ENCODE data around the gene MON1A. TPM values are rescaled to one million over a fixed set of nuclear protein-coding genes. Genes with fewer than 3 reads are reported as not detected.

The MON1A gene
- total and polyA plus RNA-seq, 2 experiments from 2014 or later: 12.8 to 13.3 TPM

DNA sequence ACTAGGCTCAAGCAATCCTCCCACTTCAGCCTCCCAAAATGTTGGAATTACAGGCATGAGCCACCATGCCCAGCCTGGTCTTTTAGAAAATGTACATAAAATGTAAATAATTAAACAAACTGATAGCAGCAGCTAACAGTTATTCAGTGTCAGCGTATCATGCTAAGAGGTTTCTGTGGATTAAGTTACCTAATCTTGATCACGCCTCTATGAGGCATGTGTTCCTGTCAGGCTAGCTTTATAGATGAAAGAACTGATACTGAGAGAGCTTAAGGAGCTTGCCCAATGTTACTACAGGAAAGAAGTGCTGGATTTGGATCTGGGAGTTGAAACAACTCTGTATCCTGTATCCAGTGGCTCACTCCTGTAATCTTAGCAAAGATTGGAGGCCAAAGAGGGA, 14.7 kb downstream of the MON1A start:
- Histone ChIP-seq H3K4me1 (ENCODE audit: low read depth) (no peaks in the 10 kb centered on the region), H3K36me3 (no peaks in the 10 kb centered on the region), H3K27me3 (peaks cover 16% of the 10 kb centered on the region), H3K4me3 (no peak overlapping the region), H3K9me3 (ENCODE audit: low read depth) (no peaks in the 10 kb centered on the region), H3K27ac (no peak overlapping the region)
- no peak for DNase-seq (ENCODE audit: low read depth in 1 of 2, low spot score in 1 of 2)
- no peak for TF ChIP-seq CTCF (IDR thresholded peaks at IDR 0.05; ENCODE audit: low read depth, low read length)

DNA sequence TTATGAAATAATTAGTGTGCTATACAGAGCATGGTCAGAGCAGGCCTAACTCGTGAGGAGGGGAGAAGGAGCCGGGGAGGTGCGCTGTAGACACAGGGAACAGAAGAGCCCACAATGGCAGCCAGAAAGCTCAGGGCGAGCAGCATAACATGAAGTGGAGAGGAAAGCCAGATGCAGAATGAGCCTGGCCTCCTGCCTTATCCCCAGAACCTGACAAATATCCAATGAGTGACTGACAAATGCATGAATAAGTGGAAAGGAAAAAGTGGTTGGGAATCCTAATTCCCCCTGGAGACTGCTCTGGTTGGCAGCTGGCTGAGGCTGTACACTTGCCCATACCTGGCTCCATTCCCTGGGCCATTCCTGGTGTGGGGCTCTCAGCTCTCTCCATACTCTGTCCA, 16.7 kb downstream of the MON1A start:
- H3K27ac ChIP-seq: no peak overlapping the region
- peaks cover 6% of the 10 kb centered on the region for H3K4me1 ChIP-seq (ENCODE audit: low read depth)
- no peaks in the 10 kb centered on the region for H3K36me3 ChIP-seq
- DNase-seq (ENCODE audit: low read depth in 1 of 2, low spot score in 1 of 2): peak in 1 of 2 donors; percentile 25
- no peaks in the 10 kb centered on the region for H3K9me3 ChIP-seq (ENCODE audit: low read depth)
- no peak overlapping the region for H3K4me3 ChIP-seq
- peaks cover 18% of the 10 kb centered on the region for H3K27me3 ChIP-seq
- no peak for TF ChIP-seq CTCF (IDR thresholded peaks at IDR 0.05; ENCODE audit: low read depth, low read length)

GRCh38 chr3:49911611-49912010, 18.0 kb downstream of the MON1A start:
- no peak for DNase-seq (ENCODE audit: low read depth in 1 of 2, low spot score in 1 of 2)
- Histone ChIP-seq H3K27ac (no peak overlapping the region), H3K9me3 (ENCODE audit: low read depth) (no peaks in the 10 kb centered on the region), H3K4me1 (ENCODE audit: low read depth) (peaks cover 7% of the 10 kb centered on the region), H3K36me3 (no peaks in the 10 kb centered on the region), H3K4me3 (no peak overlapping the region), H3K27me3 (peaks cover 18% of the 10 kb centered on the region)
- TF ChIP-seq CTCF (IDR thresholded peaks at IDR 0.05; ENCODE audit: low read depth, low read length): no peak

- no peaks in the 10 kb centered on the region for H3K36me3 ChIP-seq
- H3K27me3 ChIP-seq: peaks cover 18% of the 10 kb centered on the region
- H3K4me3 ChIP-seq: no peak overlapping the region
- peaks cover 8% of the 10 kb centered on the region for H3K4me1 ChIP-seq (ENCODE audit: low read depth)
- no peaks in the 10 kb centered on the region for H3K9me3 ChIP-seq (ENCODE audit: low read depth)
- no peak for TF ChIP-seq CTCF (IDR thresholded peaks at IDR 0.05; ENCODE audit: low read depth, low read length)
- DNase-seq (ENCODE audit: low read depth in 1 of 2, low spot score in 1 of 2): no peak
- no peak overlapping the region for H3K27ac ChIP-seq
Measured at GRCh38 chr3:49911124-49911420, 18.5 kb downstream of the MON1A start.

GRCh38 chr3:49910409-49911123, 19.0 kb downstream of the MON1A start:
- H3K27ac ChIP-seq: no peak overlapping the region
- peaks cover 10% of the 10 kb centered on the region for H3K4me1 ChIP-seq (ENCODE audit: low read depth)
- peaks cover 18% of the 10 kb centered on the region for H3K27me3 ChIP-seq
- no peaks in the 10 kb centered on the region for H3K36me3 ChIP-seq
- peak in 1 of 2 donors; percentile 51 for DNase-seq (ENCODE audit: low read depth in 1 of 2, low spot score in 1 of 2)
- no peaks in the 10 kb centered on the region for H3K9me3 ChIP-seq (ENCODE audit: low read depth)
- TF ChIP-seq CTCF (IDR thresholded peaks at IDR 0.05; ENCODE audit: low read depth, low read length): no peak
- no peak overlapping the region for H3K4me3 ChIP-seq

All from cardiac muscle cell (in vitro differentiated cells and primary cell).